Measurements from ENCODE around the gene TPRG1L.
"Not testable (repeated sequence)": the region's sequence is repeated elsewhere in the genome, so short reads cannot be mapped to it uniquely, and the experiment has no call there.

The TPRG1L gene

GRCh38 chr1:3618881-3619671 lies 5.7 kb upstream of the TPRG1L start:
- TF ChIP-seq EZH2 (IDR thresholded peaks at IDR 0.05; ENCODE audit: borderline replicate concordance, low read length), result no peak
- TF ChIP-seq, protein P1, sequence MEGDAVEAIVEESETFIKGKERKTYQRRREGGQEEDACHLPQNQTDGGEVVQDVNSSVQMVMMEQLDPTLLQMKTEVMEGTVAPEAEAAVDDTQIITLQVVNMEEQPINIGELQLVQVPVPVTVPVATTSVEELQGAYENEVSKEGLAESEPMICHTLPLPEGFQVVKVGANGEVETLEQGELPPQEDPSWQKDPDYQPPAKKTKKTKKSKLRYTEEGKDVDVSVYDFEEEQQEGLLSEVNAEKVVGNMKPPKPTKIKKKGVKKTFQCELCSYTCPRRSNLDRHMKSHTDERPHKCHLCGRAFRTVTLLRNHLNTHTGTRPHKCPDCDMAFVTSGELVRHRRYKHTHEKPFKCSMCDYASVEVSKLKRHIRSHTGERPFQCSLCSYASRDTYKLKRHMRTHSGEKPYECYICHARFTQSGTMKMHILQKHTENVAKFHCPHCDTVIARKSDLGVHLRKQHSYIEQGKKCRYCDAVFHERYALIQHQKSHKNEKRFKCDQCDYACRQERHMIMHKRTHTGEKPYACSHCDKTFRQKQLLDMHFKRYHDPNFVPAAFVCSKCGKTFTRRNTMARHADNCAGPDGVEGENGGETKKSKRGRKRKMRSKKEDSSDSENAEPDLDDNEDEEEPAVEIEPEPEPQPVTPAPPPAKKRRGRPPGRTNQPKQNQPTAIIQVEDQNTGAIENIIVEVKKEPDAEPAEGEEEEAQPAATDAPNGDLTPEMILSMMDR (IDR thresholded peaks at IDR 0.05; ENCODE audit: low read length), result peak; percentile 78
- Histone ChIP-seq H3F3A (ENCODE audit: insufficient read depth, low read length) (no peaks in the 10 kb centered on the region), H3K9ac (ENCODE audit: low read length) (no peak overlapping the region), H3K4me2 (ENCODE audit: low read length) (no peak overlapping the region), H3K9me2 (ENCODE audit: low read depth, low read length) (no peaks in the 10 kb centered on the region), H3K79me2 (ENCODE audit: insufficient read depth, low read length) (no peaks in the 10 kb centered on the region), H3K36me3 (ENCODE audit: insufficient read depth, low read length) (no peaks in the 10 kb centered on the region), H3K9me3 (ENCODE audit: low read length) (no peaks in the 10 kb centered on the region), H2AFZ (ENCODE audit: low read length) (no peak overlapping the region), H3K27me3 (ENCODE audit: insufficient read depth, low read length) (peaks cover 9% of the 10 kb centered on the region; the same call in 1 of the 2 replicates), H3K4me1 (ENCODE audit: insufficient read depth, low read length, severe bottlenecking) (peaks cover 12% of the 10 kb centered on the region), H4K20me1 (ENCODE audit: insufficient read depth, low read length) (no peaks in the 10 kb centered on the region), H3K27ac (ENCODE audit: low read depth, low read length, poor library complexity, severe bottlenecking) (no peak overlapping the region), H3K4me3 (ENCODE audit: low read depth, low read length, poor library complexity, severe bottlenecking) (no peak overlapping the region)

DNA sequence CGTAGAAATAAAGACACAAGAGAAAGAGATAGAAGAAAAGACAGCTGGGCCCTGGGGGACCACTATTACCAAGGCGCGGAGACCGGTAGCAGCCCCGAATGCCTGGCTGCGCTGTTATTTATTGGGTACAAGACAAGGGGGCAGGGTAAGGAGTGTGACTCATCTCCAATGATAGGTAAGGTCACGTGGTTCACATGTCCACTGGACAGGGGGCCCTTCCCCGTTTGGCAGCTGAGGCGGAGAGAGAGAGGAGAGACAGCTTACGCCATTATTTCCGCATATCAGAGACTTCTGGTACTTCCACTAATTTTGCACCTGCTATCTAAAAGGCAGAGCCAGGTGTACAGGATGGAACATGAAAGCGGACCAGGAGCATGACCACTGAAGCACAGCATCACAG lies 4.1 kb upstream of the TPRG1L start:
- peaks cover 7% of the 10 kb centered on the region; the same call in 1 of the 2 replicates for H3K27me3 ChIP-seq (ENCODE audit: insufficient read depth, low read length)
- no peaks in the 10 kb centered on the region for H3K79me2 ChIP-seq (ENCODE audit: insufficient read depth, low read length)
- H3K9me2 ChIP-seq (ENCODE audit: low read depth, low read length), result no peaks in the 10 kb centered on the region
- H3K4me2 ChIP-seq (ENCODE audit: low read length), result no peak overlapping the region
- H3K36me3 ChIP-seq (ENCODE audit: insufficient read depth, low read length), result no peaks in the 10 kb centered on the region
- no peak overlapping the region for H3K27ac ChIP-seq (ENCODE audit: low read depth, low read length, poor library complexity, severe bottlenecking)
- no peak overlapping the region for H2AFZ ChIP-seq (ENCODE audit: low read length)
- TF ChIP-seq, protein P1 (IDR thresholded peaks at IDR 0.05; ENCODE audit: low read length), result no peak
- TF ChIP-seq EZH2 (IDR thresholded peaks at IDR 0.05; ENCODE audit: borderline replicate concordance, low read length), result no peak
- peaks cover 18% of the 10 kb centered on the region for H3K4me1 ChIP-seq (ENCODE audit: insufficient read depth, low read length, severe bottlenecking)
- H4K20me1 ChIP-seq (ENCODE audit: insufficient read depth, low read length), result no peaks in the 10 kb centered on the region
- no peaks in the 10 kb centered on the region for H3F3A ChIP-seq (ENCODE audit: insufficient read depth, low read length)
- no peak overlapping the region for H3K4me3 ChIP-seq (ENCODE audit: low read depth, low read length, poor library complexity, severe bottlenecking)
- H3K9ac ChIP-seq (ENCODE audit: low read length), result no peak overlapping the region
- no peaks in the 10 kb centered on the region for H3K9me3 ChIP-seq (ENCODE audit: low read length)

- H3K9ac ChIP-seq (ENCODE audit: low read length); H2AFZ ChIP-seq (ENCODE audit: low read length); H3K4me3 ChIP-seq (ENCODE audit: low read depth, low read length, poor library complexity, severe bottlenecking); H3F3A ChIP-seq (ENCODE audit: insufficient read depth, low read length); H3K27me3 ChIP-seq (ENCODE audit: insufficient read depth, low read length); H3K4me2 ChIP-seq (ENCODE audit: low read length); H3K27ac ChIP-seq (ENCODE audit: low read depth, low read length, poor library complexity, severe bottlenecking); H3K36me3 ChIP-seq (ENCODE audit: insufficient read depth, low read length); H3K9me3 ChIP-seq (ENCODE audit: low read length); H4K20me1 ChIP-seq (ENCODE audit: insufficient read depth, low read length); H3K9me2 ChIP-seq (ENCODE audit: low read depth, low read length); H3K79me2 ChIP-seq (ENCODE audit: insufficient read depth, low read length): not testable (repeated sequence)
- TF ChIP-seq, protein P1 (IDR thresholded peaks at IDR 0.05; ENCODE audit: low read length), result peak; percentile 51
- H3K4me1 ChIP-seq (ENCODE audit: insufficient read depth, low read length, severe bottlenecking), result peaks cover 23% of the 10 kb centered on the region
Observed at GRCh38 chr1:3621151-3621671, 3.6 kb upstream of the TPRG1L start.

- H3K36me3 ChIP-seq (ENCODE audit: insufficient read depth, low read length); H3K9me3 ChIP-seq (ENCODE audit: low read length); H3K79me2 ChIP-seq (ENCODE audit: insufficient read depth, low read length); H3K9me2 ChIP-seq (ENCODE audit: low read depth, low read length); H3K27me3 ChIP-seq (ENCODE audit: insufficient read depth, low read length); H3K4me3 ChIP-seq (ENCODE audit: low read depth, low read length, poor library complexity, severe bottlenecking); H4K20me1 ChIP-seq (ENCODE audit: insufficient read depth, low read length); H3F3A ChIP-seq (ENCODE audit: insufficient read depth, low read length); H3K9ac ChIP-seq (ENCODE audit: low read length); H3K27ac ChIP-seq (ENCODE audit: low read depth, low read length, poor library complexity, severe bottlenecking); H2AFZ ChIP-seq (ENCODE audit: low read length); H3K4me2 ChIP-seq (ENCODE audit: low read length): not testable (repeated sequence)
- H3K4me1 ChIP-seq (ENCODE audit: insufficient read depth, low read length, severe bottlenecking), result peaks cover 23% of the 10 kb centered on the region
Observed at GRCh38 chr1:3622102-3622501, 2.7 kb upstream of the TPRG1L start.

All from OCI-LY1 (cell line).